ENCODE measurements around the gene DHRSX. TPM values are rescaled to one million over a fixed set of nuclear protein-coding genes. Genes with fewer than 3 reads are reported as not detected.
"Not testable (repeated sequence)": the region's sequence is repeated elsewhere in the genome, so short reads cannot be mapped to it uniquely, and the experiment has no call there.

DHRSX gene
- total and polyA plus RNA-seq, 2 of the 13 experiments (the other 11 are each of a cell fraction or from before 2014, with no cell fraction given): 15.5 to 24.3 TPM

GRCh38 chrX:2483398-2484060, 17.2 kb downstream of the DHRSX start (continued):
- TF ChIP-seq ZNF414 (CRISPR knock-in tag; IDR thresholded peaks at IDR 0.05) (no peak), ZNF781 (CRISPR knock-in tag; IDR thresholded peaks at IDR 0.05; ENCODE audit: borderline replicate concordance, not compliant biosample characterization) (no peak), SMAD1 (CRISPR knock-in tag; IDR thresholded peaks at IDR 0.05; ENCODE audit: borderline replicate concordance, low read depth) (no peak), PHF21A (CRISPR knock-in tag; IDR thresholded peaks at IDR 0.05) (no peak), ZFP82 (CRISPR knock-in tag; IDR thresholded peaks at IDR 0.05; ENCODE audit: borderline replicate concordance) (no peak)

GRCh38 chrX:2481597-2481996, 19.2 kb downstream of the DHRSX start:
- intact Hi-C loops (cut with micrococcal nuclease; ENCODE audit: unreplicated experiment): not testable (repeated sequence)
- ATAC-seq: peak; percentile 16; the same call in 1 of the 3 replicates
- H3K79me2 ChIP-seq (ENCODE audit: insufficient read depth, low read length): peaks cover 28% of the 10 kb centered on the region

More at GRCh38 chrX:2481597-2481996, 19.2 kb downstream of the DHRSX start:
- H3K27me3 ChIP-seq (ENCODE audit: control insufficient read depth in 1 of 2, insufficient read depth in 2 of 2, low read length in 2 of 2); H4K20me1 ChIP-seq (ENCODE audit: insufficient read depth, low read length); CTCF ChIA-PET (ENCODE audit: low intra/inter-chr PET ratio, low total read pairs); H3K4me3 ChIP-seq (replicated peaks in 1 of 3; ENCODE audit: insufficient read depth in 1 of 3, low read depth in 2 of 3, low read length in 3 of 3); POLR2A ChIA-PET; FAIRE-seq; H3K27ac ChIP-seq (ENCODE audit: extremely low read length, insufficient read depth, low read length); BruUV-seq (replicated peaks); H2AFZ ChIP-seq (ENCODE audit: low read length); H3K9me3 ChIP-seq (ENCODE audit: low read length); DNase-seq (ENCODE audit: low spot score); in situ Hi-C loops (cut with HindIII; ENCODE audit: extremely low pct_ligation_motif_present, low pct_unique_long_range_greater_than_20kb); H3K9ac ChIP-seq (ENCODE audit: insufficient read depth, low read depth, low read length); H3K4me2 ChIP-seq (ENCODE audit: low read depth, low read length): not testable (repeated sequence)
- peaks cover 18% of the 10 kb centered on the region for H3K4me1 ChIP-seq (ENCODE audit: insufficient read depth, low read length)
- H3K36me3 ChIP-seq (replicated peaks in 1 of 2; ENCODE audit: control insufficient read depth in 1 of 2, insufficient read depth in 2 of 2, low read length in 2 of 2): peaks cover 0 to 17% of the 10 kb centered on the region in 2 experiments; a peak in 3 of 5 replicates
- 97% methylated on average over 12 of the region's 12 CpGs for WGBS (ENCODE audit: low lambda C conversion rate)

Data from HepG2 (cell line).